Fibroblast of mammary gland (primary cell): ENCODE results near the gene PALLD.

Source experiments
- DNase-seq: peaks from one replicate; pipeline ENCODE4 v3.0.0-alpha.2; 2010; ENCODE audit warnings: low read depth
- H3K4me3 ChIP-seq: 2 replicates; pipeline ENCODE4 v1.5.1; 2011; ENCODE audit warnings: low read depth, mild to moderate bottlenecking, low read length, moderate library complexity; ENCODE audit not compliant: control insufficient read depth
- TF ChIP-seq, protein P1 (sequence below): conservative IDR thresholded peaks from 2 replicates; pipeline ENCODE4 v1.5.1; 2011; ENCODE audit warnings: low read depth, low read length, inconsistent platforms; ENCODE audit not compliant: control insufficient read depth, insufficient read depth

PALLD gene

DNA sequence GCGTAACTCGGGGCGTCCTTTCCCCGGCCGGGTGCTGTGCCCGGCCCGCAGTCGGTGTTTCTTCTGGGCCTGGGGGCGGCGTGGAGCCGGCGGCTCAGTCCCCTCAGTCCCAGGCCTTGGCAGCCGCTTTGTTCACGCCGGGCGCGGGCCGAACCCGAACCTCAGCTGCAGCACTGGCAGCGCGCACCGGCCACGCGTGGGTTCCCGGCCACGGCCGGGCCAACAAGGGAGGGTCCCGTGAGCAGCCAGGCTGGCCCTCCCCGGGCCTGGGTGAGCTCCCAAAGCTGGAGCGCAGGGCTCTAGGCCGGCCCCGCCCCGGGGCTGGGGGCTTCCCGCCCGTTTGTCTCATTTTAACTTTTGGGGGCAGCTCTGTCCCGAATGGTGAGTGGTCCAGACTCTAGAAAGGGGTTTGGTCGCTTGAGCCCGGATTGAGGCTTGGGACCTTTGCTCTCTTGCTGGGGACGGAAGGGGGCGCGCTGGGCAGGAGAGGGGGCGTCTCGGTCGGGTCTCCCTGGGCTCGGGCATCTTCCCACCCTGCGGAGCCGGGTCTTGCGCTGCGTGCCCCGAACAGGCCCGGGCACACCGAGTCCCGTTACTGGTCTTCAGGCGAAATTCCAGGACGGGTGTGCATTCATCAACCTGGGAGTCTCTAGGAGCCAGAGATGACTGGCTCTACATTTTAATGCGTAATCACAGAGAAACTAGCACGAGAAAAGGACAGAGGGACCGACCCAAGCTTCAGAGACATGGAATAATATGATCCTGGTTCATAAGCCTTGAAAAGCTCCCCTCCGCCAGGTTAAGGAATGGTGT is 336.1 kb downstream of the PALLD start:
- H3K4me3 ChIP-seq: peak overlapping the region; percentile 71
- peak; percentile 45 for DNase-seq
- TF ChIP-seq, protein P1, sequence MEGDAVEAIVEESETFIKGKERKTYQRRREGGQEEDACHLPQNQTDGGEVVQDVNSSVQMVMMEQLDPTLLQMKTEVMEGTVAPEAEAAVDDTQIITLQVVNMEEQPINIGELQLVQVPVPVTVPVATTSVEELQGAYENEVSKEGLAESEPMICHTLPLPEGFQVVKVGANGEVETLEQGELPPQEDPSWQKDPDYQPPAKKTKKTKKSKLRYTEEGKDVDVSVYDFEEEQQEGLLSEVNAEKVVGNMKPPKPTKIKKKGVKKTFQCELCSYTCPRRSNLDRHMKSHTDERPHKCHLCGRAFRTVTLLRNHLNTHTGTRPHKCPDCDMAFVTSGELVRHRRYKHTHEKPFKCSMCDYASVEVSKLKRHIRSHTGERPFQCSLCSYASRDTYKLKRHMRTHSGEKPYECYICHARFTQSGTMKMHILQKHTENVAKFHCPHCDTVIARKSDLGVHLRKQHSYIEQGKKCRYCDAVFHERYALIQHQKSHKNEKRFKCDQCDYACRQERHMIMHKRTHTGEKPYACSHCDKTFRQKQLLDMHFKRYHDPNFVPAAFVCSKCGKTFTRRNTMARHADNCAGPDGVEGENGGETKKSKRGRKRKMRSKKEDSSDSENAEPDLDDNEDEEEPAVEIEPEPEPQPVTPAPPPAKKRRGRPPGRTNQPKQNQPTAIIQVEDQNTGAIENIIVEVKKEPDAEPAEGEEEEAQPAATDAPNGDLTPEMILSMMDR: peak; percentile 19

DNA sequence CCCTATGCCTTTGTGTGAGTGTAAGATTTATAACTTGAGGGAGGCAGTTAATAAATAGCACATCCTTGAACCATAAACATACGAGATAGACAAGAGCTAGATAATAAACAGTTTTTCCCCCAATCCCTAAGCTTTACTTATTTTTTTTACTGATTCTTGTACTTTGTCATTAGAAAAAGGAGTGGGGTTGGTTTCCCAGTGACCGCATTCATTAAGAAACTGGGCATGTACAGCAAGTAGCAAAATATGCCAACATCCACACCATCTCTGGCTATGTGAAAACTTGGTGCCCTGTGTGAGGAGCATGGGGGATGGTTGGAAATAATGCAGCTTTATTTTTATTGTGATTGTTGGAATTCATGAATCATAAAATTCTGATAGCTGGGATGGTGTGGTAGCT is 337.0 kb downstream of the PALLD start:
- no peak overlapping the region for H3K4me3 ChIP-seq
- TF ChIP-seq, protein P1: no peak
- DNase-seq: no peak

DNA sequence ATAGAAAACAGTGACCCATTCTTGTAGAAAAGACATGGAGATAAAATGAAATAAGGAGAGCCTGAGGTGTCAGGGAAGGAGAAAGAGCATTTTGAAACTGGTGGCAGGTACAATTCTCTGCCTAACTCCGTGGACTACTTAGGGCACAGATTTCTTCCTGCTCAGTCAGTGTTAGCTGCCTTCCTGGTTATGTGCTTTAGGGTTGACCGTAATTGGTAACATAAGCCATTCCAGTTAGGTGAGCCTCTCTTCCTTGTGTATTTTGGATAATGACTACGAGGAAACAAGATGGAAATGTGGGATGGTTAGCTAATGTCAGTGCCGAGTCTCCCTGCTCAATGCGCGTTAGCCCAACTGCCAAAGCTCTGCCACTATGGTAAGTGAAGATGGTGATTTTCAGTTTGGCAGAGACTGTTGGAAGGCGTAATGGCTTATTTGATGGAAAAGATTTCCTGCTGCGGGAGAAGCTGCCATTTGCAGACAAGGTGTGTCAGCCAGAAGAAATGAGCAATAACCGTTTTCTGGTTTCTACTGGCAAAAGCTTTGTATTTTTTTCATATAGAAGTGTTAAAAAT is 339.1 kb downstream of the PALLD start:
- TF ChIP-seq, protein P1: no peak
- H3K4me3 ChIP-seq: no peak overlapping the region
- no peak for DNase-seq

DNA sequence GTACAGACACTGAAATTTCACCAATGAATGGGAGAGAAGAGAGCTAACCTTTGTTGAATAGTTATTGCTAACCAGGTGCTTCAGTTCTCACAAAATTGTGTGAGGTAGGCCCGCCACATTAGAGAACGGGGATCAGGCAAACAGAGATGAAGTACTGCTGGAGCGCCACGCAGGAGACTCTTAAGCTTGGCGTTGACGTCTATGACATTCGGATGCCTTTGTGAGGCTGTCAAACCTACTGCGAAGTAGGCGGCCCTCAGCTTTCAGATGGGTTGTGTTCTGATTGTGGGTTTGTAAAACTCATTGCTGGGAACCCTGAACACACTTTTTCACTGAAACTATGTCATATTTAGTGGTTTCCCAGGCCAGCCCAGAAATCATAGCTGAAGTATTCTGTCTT is 339.6 kb downstream of the PALLD start:
- no peak for DNase-seq
- TF ChIP-seq, protein P1: no peak
- no peak overlapping the region for H3K4me3 ChIP-seq

DNA sequence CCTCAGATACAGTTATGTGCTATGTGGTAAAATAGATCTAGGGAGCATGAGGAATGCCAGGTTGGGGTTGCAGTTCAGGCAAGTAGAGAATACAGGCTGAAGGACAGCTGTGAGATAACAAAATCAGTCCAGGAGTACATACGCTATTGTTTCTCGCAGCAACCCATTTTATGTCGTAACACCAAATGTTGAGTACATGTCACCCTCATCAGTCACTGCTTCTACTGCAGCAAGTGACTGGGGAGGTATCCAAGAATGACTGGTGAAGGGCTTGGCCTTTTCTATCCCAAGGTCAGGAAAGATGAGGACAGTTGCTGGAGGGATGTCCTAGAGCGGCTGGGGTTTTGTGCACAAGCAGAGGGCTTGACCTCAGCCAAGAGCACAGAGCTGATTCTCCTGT is 341.1 kb downstream of the PALLD start:
- no peak for DNase-seq
- no peak overlapping the region for H3K4me3 ChIP-seq
- TF ChIP-seq, protein P1: no peak

DNA sequence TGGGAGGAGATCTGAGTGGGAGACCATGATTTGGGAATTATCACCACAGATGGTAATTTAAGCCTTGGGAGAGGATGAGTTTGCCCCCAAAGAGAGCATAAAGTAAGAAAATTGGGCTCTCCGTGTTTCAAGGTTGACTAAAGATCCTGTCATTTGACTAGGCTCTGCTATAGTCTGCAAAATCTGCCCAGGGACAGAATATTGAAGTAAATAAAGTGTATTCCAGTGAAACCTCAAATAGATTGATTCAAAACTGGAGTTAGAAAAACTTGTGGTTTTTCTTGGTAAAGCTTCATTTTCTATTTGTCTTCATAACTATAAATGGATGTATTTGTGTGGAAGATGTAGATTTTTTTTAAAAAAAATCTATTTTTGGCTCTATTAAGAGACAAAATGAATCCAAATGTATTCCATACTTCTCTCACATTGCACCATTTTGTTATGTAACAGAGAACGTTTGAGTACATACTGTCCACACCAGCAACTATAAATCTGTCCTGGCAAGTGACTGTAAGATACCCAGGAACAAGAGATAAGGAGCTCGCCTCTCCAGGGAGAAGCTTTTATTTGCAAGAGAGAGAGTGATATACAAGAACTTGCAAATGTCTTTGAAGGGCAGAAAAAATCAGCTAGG is 343.0 kb downstream of the PALLD start:
- peak; percentile 62 for DNase-seq
- TF ChIP-seq, protein P1: no peak
- no peak overlapping the region for H3K4me3 ChIP-seq
